ENCODE measurements around the gene ZNF469.

ZNF469 gene

DNA sequence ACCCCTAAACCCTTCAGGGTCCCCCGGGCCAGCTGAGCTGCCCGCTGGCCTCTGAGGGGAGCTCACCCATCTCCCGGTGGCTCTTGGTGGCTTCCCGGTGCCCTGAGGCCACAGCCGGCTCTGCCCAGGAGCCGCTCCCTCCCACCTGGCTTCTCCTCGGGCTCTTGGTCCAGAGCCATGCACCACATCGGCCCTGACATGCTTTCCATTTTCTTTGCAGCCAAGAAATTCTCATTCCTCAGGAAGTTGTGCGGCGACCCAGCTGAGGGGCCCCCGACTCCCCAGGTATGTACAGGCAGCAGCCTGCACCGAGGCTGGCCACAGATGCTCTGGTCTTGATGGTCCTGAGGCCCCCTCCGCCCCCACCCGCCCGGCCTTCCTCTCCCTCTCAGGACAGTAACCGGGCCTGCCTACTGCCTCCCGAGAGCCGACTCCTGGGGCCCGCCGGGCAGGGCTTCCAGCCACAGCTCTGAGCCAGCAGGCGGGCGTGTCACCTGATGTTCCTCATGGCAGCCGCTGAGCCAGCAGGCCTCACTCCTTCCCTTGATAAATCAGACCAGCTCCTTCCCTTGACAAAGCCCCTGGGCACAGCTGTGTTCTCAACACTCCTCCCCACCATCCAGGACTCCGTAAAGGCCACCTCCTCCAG, 42.0 kb downstream of the ZNF469 start:
- no peak for DNase-seq (ENCODE audit: low read depth in 2 of 2)

DNA sequence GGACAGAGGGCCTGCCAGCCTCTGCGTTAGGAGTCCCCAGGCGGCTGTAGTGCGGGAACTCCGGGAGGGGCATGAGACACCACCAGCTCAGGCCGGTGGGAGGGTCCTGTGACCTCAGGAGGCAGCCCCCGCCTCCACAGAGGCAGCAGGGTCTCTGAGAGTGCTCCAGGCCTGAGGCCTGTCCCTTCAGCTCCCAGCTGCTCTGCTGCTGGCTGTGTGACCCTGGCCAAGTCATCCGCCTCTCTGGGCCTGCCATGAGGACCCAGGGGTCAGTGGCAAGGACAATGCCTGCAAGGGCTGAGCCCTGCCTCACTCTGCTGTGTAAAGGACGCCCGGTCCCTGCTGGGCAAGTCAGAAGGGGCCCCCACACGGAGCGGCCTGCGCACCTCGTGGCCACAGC, 43.3 kb downstream of the ZNF469 start:
- no peak for DNase-seq (ENCODE audit: low read depth in 2 of 2)

DNA sequence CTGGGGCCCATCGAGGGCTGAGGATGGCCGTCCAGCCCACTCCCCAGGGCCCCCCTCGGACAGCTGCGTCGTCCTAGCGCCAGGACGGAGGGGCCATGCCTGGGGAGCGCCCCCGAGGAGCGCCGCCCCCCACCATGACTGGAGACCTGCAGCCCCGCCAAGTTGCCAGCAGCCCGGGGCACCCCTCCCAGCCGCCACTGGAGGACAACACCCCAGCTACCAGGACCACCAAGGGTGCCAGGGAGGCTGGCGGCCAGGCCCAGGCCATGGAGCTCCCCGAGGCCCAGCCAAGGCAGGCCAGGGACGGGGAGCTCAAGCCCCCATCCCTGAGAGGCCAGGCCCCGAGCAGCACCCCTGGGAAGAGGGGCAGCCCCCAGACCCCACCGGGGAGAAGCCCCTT, 44.6 kb downstream of the ZNF469 start:
- DNase-seq (ENCODE audit: low read depth in 2 of 2), result no peak

DNA sequence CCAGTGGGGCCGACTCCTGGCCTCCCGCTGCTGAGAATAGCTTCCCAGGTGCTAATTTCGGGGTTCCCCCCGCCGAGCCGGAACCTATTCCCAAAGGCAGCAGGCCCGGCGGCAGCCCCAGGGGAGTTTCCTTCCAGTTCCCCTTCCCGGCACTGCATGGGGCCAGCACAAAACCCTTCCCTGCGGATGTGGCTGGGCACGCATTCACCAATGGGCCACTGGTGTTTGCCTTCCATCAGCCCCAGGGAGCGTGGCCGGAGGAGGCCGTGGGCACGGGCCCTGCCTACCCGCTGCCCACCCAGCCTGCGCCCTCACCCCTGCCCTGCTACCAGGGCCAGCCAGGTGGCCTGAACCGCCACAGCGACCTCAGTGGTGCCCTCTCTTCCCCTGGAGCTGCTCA, 45.4 kb downstream of the ZNF469 start:
- no peak for DNase-seq (ENCODE audit: low read depth in 2 of 2)

DNA sequence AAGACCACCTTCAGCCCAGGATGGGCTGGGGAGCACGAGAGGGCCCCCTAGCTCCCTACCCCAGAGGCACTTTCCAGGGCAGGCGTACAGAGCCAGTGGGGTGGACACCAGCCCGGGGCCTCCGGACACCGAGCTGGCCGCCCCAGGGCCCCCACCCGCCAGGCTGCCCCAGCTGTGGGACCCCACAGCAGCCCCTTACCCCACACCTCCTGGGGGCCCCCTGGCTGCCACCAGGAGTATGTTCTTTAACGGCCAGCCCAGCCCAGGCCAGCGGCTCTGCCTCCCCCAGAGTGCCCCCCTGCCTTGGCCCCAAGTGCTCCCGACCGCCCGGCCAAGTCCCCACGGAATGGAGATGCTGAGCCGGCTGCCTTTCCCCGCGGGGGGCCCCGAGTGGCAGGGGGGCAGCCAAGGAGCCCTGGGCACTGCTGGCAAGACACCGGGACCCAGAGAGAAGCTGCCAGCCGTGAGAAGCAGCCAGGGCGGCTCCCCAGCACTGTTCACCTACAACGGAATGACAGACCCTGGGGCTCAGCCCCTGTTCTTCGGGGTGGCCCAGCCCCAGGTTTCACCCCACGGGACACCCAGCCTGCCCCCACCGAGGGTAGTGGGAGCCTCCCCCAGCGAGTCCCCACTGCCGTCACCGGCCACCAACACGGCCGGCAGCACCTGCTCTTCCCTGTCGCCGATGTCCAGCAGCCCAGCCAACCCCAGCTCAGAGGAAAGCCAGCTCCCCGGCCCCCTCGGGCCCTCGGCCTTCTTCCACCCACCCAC, 46.0 kb downstream of the ZNF469 start:
- DNase-seq (ENCODE audit: low read depth in 2 of 2), result no peak

DNA sequence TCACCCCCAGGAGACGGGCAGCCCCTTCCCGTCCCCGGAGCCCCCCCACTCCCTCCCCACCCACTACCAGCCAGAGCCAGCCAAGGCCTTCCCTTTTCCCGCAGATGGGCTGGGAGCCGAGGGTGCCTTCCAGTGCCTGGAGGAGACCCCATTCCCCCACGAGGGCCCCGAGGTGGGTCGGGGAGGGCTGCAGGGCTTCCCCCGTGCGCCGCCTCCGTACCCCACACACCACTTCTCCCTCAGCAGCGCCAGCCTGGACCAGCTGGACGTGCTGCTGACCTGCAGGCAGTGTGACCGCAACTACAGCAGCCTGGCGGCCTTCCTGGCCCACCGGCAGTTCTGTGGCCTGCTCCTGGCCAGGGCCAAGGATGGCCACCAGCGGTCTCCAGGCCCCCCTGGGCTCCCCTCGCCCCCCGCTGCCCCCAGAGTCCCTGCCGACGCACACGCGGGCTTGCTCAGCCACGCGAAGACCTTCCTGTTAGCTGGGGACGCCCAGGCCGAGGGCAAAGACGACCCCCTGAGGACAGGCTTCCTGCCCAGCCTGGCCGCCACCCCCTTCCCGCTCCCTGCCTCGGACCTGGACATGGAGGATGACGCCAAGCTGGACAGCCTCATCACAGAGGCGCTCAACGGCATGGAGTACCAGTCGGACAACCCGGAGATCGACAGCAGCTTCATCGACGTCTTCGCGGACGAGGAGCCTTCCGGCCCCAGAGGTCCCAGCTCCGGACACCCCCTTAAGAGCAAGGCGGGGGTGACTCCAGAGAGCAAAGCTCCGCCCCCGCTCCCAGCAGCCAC, 46.8 kb downstream of the ZNF469 start:
- no peak for DNase-seq (ENCODE audit: low read depth in 2 of 2)

DNA sequence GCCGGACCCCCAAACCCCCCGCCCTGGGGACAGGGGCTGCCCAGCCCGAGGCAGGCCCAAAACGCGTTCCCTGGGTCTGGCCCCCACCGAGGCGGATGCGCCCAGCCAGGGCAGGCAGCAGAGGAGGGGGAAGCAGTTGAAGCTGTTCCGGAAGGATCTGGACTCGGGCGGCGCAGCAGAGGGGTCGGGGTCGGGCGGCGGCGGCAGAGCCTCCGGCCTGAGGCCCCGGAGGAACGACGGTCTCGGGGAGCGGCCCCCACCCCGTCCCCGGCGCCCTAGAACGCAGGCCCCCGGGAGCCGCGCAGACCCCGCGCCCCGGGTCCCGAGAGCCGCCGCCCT, 47.4 kb downstream of the ZNF469 start:
- no peak for DNase-seq (ENCODE audit: low read depth in 2 of 2)

DNA sequence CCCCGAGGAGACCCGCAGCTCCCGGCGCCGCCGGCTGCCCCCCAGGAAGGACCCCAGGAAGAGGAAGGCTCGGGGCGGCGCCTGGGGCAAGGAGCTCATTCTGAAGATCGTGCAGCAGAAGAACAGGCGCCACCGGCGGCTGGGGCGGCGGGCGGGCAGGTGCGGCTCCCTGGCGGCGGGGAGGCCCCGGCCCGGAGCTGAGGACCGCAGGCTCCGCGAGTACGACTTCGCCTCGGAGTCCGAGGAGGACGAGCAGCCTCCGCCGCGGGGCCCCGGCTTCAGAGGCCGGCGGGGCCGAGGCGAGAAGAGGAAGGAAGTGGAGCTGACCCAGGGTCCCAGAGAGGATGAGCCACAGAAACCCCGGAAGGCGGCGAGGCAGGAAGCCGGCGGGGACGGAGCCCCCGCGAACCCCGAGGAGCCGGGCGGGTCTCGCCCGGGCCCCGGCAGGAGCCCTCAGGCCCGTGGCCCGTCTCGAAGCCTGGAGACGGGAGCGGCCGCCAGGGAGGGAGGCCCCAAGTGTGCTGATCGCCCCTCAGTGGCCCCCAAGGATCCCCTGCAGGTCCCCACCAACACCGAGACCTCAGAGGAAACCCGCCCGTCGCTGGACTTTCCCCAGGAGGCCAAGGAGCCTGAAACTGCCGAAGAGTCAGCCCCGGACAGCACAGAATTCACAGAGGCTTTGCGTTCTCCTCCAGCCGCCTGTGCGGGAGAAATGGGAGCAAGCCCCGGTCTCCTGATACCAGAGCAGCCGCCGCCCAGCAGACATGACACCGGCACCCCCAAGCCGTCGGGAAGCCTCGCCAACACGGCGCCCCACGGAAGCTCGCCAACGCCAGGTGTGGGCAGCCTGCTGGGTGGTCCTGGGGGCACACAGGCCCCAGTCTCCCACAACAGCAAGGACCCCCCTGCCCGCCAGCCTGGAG, 48.0 kb downstream of the ZNF469 start:
- DNase-seq (ENCODE audit: low read depth in 2 of 2), result peak; percentile 32 to 43

DNA sequence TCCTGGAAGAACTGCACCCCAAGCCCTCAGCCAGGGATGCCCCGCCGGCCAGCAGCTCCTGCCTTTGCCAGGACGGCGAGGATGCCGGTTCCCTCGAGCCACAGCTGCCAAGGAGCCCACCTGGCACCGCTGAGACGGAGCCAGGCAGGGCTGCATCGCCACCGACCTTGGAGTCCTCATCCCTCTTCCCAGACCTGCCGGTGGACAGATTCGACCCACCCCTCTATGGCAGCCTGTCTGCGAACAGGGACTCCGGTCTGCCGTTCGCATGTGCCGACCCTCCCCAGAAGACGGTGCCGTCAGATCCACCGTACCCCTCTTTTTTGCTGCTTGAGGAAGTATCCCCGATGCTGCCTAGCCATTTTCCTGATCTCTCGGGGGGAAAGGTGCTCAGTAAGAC, 48.9 kb downstream of the ZNF469 start:
- DNase-seq (ENCODE audit: low read depth in 2 of 2), result no peak

DNA sequence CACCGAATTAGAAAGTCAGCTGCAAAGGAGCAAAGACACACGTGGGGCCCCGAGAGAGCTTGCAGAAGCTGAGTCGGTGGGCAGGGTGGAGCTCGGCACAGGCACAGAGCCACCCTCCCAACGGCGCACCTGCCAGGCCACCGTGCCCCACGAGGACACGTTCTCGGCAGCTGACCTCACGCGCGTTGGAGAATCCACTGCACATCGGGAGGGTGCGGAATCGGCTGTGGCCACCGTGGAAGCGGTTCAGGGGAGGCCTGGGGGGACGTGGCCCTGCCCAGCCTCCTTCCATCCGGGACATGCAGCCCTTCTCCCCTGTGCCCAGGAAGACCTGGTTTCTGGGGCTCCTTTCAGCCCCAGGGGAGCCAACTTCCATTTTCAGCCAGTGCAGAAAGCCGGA, 49.4 kb downstream of the ZNF469 start:
- no peak for DNase-seq (ENCODE audit: low read depth in 2 of 2)

Measured in stimulated activated CD4-positive, alpha-beta T cell treated with anti-CD3 and anti-CD28 coated beads, Interleukin-1b, Interleukin-23, amount 100 ng/mL, for 4 hours (primary cell).